H54 (cell line): ENCODE data around the gene CCBE1.

Source experiments
- DNase-seq: peaks from one replicate; pipeline ENCODE4 v3.0.0; 2011; ENCODE audit warnings: low spot score, mixed read lengths; ENCODE audit not compliant: insufficient read length
- FAIRE-seq: peaks from 3 replicates; lab custom pipeline; 2011; peaks lifted over from hg19 to GRCh38; lab: Jason Lieb, UNC
- POLR2A ChIP-seq: IDR thresholded peaks from 2 replicates; pipeline ENCODE4 v1.6.1; 2011; ENCODE audit warnings: low read depth, mild to moderate bottlenecking, low read length

Gene CCBE1

GRCh38 chr18:59477849-59478248, 219.4 kb downstream of the CCBE1 start:
- no peak for DNase-seq
- no peak for FAIRE-seq
- TF ChIP-seq POLR2A: no peak

GRCh38 chr18:59470561-59471121, 226.6 kb downstream of the CCBE1 start:
- TF ChIP-seq POLR2A: no peak
- FAIRE-seq (no peak), DNase-seq (no peak)

- no peak for DNase-seq
- no peak for FAIRE-seq
- no peak for TF ChIP-seq POLR2A
Measured at GRCh38 chr18:59469463-59470180, 227.6 kb downstream of the CCBE1 start.

GRCh38 chr18:59468821-59469220, 228.4 kb downstream of the CCBE1 start:
- DNase-seq (no peak), FAIRE-seq (no peak)
- TF ChIP-seq POLR2A: no peak

- no peak for TF ChIP-seq POLR2A
- FAIRE-seq: no peak
Measured at GRCh38 chr18:59467497-59467896, 229.7 kb downstream of the CCBE1 start.

GRCh38 chr18:59466980-59467379, 230.2 kb downstream of the CCBE1 start:
- FAIRE-seq (no peak), DNase-seq (no peak)
- no peak for TF ChIP-seq POLR2A

More at GRCh38 chr18:59467497-59467896, 229.7 kb downstream of the CCBE1 start:
- DNase-seq: no peak

GRCh38 chr18:59464486-59464885, 232.7 kb downstream of the CCBE1 start:
- no peak for TF ChIP-seq POLR2A
- DNase-seq: no peak
- no peak for FAIRE-seq

GRCh38 chr18:59461171-59461570, 236.1 kb downstream of the CCBE1 start:
- TF ChIP-seq POLR2A: no peak
- no peak for FAIRE-seq
- no peak for DNase-seq

GRCh38 chr18:59460072-59460420, 237.2 kb downstream of the CCBE1 start:
- TF ChIP-seq POLR2A: no peak
- FAIRE-seq (no peak), DNase-seq (no peak)

GRCh38 chr18:59459369-59460071, 237.7 kb downstream of the CCBE1 start:
- no peak for TF ChIP-seq POLR2A
- peak; percentile 18 for DNase-seq
- FAIRE-seq: no peak

GRCh38 chr18:59458575-59458974, 238.6 kb downstream of the CCBE1 start:
- DNase-seq (no peak), FAIRE-seq (no peak)
- no peak for TF ChIP-seq POLR2A

GRCh38 chr18:59456657-59457056, 240.6 kb downstream of the CCBE1 start:
- FAIRE-seq (no peak), DNase-seq (no peak)
- TF ChIP-seq POLR2A: no peak

GRCh38 chr18:59455728-59456276, 241.4 kb downstream of the CCBE1 start:
- FAIRE-seq: no peak
- TF ChIP-seq POLR2A: no peak
- DNase-seq: no peak
